NCI-H460 (cell line): ENCODE data around the gene SESN1. TPM values are rescaled to one million over a fixed set of nuclear protein-coding genes. Genes with fewer than 3 reads are reported as not detected.

ENCODE experiments used
- DNase-seq: peaks from one replicate; pipeline ENCODE4 v3.0.0-alpha.2; 2016; ENCODE audit warnings: low read depth; ENCODE audit errors: extremely low read depth
- total RNA-seq: library from RNA; depleted of rRNA; stranded (reverse); fragments of >200 nt; shearing (Covaris generic); gene quantifications from 2 replicates; pipeline ENCODE4 v1.2.3, GENCODE V29; 2014

The SESN1 gene
- total RNA-seq, 1 experiment from 2014 or later = 10.2 TPM

DNA sequence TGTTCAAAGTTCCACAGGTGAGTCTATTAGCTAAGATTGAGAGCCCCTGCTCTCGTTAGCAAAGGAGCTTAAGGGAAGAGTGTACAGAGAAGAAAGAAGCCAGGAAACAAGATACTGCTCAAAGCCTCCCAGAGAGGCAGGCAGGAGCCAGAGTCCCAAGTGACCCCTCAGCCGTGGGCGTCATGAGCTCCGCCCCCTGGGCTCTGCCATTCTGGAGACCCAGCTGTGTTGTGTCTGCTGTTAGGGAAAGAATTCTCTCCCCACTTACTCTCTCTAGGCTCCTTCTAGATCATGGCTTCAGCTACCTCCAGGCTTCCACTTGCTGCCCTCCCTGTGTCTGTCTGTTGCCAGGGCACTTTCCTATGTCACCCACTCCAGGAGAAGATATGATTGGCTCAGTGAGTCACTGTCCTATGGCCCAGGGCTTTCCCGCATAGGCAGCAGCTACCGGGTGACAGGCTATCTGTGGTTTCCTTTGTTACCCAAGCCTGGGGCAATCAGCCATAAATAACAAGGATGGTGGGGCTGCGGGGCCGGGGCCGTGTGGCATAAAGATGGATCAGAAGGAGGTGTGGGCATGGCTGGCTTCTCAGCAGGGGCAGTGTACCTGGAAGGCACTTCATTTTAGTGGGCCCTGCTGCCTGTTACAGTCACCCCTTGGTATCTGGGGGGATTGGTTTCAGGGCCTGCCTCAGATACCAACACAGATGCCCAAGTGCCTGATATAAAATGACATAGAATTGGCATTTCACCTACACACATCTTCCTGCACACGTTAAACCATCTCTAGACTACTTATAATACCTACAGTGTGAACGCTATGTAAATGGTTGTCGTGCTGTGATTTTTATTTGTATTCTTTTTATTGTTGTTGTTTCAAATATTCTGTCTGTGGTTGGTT, 127.5 kb downstream of the SESN1 start:
- no peak for DNase-seq

- DNase-seq = no peak
These were observed 128.4 kb downstream of the SESN1 start for GRCh38 chr6:108966251-108966650.

DNA sequence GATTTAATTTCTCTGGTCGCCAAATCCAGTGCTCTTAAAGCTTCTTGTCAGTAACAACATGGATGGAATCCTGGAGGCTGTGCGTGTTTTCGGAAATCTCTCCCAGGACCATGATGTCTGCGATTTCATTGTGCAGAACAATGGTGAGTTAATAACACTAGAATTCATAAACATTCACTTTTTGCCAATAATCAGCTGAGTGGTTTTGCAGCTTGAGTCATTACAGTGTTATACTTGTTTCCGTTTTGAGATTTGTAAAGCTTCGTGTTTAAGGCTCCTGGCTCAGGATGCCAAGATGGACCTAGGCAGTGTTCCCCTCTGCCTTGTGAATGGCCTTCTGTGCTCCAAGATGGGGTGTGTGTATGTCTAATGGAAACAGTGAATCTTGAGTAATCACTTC, 132.7 kb downstream of the SESN1 start:
- DNase-seq = no peak

- no peak for DNase-seq
These were observed 133.6 kb downstream of the SESN1 start for GRCh38 chr6:108961077-108961476.

DNA sequence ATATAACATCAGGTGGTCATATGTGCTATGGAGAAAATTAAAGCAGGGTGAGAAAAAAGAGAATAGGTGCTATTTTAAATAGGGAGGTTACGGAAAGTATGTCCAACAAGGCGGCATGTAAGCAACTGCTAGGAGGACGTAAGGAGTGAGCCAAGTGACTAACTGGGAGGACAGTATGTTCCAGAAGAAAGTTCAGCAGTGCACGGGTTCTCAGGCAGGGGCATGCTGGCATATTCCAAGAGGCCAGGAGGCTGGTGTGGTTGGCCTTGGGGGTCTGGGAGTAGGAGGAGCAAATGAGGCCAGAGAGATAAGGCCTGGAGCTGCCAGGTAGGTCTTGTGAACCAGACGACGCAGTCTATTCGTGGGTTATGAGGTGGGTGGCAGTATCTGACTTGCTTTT, 134.0 kb downstream of the SESN1 start:
- no peak for DNase-seq

DNA sequence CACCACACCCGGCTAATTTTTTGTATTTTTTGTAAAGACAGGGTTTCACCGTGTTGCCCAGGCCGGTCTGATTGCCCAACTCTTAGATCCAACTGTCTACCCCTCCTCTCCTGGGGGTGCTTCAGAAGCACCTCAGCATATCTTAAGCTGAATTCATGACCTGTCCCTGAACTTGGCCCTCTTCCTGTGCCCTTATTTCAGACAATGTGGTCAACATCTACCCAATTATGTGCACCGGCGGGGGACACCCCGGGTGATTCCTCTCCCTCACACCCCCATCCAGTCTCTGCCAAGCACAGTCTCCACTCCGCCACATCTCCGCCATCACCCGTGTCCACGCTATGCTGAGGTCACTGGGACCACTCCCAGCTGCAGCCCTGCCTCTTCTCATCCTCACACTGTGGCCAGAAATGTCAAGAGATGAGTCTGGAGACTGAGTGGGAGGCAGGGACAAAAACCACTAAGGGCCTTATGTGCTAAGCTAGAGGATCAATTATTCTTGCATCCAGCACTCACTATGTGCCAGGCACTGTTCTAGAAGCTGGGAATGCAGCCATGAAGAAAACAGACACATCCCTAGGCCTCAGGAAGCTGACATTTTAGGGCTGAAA, 134.6 kb downstream of the SESN1 start:
- DNase-seq = no peak

DNA sequence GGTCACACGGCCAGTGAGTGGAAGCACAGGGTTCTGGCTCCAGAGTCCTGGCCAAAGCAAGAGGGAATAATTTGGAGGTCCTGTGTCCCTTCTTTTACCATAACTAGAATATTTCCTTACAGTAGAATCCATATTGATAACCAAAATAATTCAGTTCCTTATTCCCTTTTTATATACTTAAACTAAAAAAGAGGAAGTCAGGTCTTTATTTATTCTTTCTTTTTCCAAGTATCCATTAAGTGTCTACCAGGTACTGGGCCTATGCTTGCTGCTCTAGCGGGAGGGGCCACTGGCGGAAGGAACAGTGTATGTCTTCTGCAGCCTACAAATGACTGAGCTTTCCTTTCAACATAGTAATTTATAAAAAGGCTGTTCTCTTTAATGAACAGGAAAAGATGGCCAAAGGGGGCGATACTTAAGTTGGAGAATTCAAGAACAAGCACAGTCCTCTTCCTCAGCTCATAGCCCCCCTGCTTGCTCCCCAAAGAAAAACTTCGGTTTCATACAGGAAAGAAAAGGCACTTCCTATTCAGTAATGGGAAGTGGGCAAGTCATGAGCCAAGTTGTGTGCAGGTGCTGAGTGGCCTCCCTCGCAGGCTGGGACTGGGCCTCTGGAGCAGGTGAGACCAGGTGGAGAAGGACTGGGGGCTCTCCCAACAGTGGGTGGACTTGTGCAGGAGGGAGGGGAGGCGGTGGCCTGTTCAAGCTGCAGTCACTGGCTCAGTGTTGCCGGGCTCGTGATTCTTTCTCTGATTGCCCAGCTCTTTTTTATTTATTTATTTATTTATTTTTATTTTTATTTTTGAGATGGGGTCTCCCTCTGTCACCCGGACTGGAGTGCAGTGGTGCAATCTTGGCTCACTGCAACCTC, 135.5 kb downstream of the SESN1 start:
- no peak for DNase-seq

DNA sequence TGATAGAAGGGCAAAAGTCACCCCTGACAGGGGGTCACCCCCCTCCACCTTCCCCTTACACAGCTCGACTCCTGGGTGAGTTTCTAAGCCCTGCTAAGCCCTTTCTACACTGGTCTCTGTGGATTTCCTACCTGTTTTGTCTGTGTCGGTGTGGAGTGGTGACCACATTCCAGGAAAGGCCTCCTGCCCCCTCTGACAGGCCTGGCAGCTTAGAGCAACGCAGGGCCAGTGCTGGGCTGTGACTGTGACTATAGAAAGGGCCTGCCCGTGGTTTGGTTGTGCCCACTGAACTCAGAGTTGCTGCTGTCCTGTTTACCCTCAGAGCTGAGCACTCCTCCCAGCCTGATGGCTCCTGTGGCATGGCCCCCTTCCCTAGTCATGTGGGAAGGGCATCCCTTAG, 137.4 kb downstream of the SESN1 start:
- DNase-seq = no peak

DNA sequence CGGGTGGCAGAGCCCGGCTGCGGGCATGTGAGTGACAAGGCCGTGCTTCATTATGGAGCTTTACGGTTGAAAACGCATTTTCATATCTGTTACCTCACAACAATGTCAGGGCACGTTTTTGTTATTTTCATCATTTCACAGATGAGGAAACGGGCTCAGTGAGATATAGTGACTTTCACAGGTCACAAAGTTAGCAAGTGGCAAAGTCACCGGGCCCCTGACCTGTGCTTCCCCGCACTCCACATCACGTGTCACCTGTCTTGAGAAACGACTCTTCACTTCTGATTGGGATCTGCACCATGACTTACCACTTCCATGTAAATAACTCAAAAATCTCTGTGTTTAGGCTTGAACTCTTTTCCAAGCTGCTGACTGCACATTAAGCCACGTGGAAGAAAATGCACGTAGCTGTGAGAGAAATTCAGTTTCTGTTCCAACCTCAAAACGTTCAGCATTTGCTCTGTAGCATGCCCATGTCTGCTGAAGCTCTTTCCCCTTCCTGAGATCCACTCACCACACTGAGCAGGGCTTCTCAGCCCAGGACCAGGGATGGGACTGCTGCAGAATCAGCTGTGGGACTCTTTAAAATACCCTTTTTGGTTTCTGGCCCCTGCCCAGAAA, 139.2 kb downstream of the SESN1 start:
- DNase-seq = no peak

DNA sequence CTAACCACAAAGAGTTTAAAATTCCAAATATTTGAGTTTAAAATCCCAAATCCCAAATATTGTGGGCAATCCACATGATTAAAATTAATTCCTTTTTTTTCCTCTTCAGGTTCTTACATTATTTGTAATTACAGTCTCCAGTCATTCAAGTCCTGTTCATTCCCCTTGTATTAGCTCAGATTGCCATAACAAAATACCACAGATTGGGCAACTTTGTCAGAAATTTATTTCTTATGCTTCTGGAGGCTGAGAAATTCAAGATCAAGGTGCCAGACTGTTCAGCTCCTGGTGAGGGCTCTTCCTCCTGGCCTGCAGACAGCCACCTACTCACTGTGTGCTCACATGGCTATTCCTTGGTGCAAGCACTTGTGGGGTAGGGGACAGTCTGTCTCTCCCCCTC, 141.0 kb downstream of the SESN1 start:
- DNase-seq = no peak

DNA sequence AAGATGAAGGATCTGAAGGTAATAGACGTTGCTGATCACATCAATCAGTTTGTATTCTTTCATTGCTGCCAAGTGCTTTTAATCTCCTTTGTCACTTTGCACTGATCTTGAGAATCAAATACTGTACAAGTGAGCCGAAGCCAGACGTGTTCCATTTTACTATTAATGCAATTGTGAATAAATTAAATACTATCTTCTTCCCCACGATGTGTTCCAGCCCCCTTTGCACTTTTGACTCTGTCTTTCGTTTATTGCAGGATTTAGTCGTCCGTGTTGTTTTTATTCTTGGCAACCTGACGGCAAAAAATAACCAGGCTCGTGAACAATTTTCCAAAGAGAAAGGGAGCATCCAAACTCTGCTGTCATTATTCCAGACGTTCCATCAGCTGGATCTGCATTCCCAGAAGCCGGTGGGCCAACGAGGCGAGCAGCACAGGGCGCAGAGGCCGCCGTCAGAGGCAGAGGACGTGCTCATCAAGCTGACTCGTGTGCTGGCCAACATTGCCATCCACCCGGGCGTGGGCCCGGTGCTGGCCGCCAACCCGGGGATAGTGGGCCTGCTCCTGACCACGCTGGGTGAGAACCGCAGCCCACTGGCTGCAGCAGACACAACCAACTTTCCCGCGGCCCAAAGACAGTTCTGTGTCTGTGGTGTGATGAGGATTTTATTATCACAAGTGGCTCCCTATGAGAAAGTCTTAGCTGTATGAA, 141.7 kb downstream of the SESN1 start:
- DNase-seq = no peak

GRCh38 chr6:108951351-108951953, 143.2 kb downstream of the SESN1 start:
- no peak for DNase-seq

GRCh38 chr6:108948181-108948661, 146.4 kb downstream of the SESN1 start:
- no peak for DNase-seq

- DNase-seq = no peak
These were observed 147.4 kb downstream of the SESN1 start for GRCh38 chr6:108947114-108947854.

DNA sequence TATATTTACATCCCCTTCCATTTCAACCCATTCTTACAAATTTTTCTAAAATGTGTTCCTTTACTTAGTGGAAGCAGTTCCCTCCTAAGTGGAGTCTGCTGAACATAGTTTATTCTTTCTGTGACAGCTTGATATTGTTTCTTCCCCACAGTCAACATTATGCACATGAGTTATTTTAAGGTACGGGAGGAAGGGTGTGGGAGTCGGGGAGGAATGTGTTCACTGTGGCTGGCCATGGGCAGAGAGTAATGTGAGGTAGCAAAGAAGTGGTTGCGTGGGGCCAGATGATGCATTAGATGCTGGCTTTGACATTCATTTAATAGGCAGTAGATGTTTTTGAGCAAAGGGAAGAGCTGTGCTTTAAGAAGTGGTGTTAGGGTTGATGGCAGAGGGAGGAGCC, 148.0 kb downstream of the SESN1 start:
- DNase-seq = no peak

DNA sequence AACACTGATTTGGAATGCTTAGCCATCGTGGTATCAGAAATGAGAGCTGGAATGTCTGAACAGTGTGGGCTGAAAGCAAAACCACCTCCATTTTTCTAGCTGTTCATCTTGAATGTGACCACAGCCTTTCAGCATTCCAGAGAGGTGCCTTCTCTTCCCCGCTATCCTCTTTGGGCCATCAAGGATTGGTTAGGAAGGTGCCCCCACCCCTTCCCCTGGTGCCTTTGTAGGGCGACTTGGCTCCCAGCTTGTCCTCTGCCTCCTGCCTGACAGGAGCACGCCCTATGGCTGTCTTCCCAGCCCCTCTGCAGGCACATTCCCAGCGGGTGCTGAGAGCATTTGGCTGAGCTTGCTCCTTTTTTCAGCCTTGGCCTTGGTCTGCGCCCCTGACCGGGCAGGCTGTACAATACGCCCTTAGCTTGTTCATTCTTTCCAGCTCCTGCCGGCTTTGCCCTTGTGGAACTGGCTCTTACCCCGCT, 148.9 kb downstream of the SESN1 start:
- no peak for DNase-seq

GRCh38 chr6:108944707-108945680, 149.7 kb downstream of the SESN1 start:
- DNase-seq = no peak

DNA sequence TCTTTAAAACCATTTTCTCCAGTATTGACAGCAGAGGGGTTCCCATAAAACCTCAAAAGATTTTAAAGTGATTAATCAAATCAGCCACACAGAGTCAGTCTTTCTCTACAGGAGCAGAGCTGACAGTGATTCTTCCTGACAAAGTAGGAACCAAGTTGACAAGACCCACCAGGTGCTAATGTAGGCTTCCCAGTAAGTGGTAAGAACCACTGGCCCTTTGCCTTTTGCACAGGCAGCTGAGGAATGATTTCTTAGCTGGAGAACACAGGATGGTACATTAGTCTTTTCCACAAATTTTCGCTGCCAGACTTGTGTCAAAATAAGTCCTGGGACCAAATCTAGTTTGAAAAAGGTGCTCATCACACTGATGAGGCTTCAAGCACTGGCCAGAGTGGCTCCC, 150.6 kb downstream of the SESN1 start:
- DNase-seq = no peak
